K562 (cell line): ENCODE results near the gene SVIL.

Source experiments
- CREB1 ChIP-seq, 2 experiments: sonication (generic) in 1 of 2; formaldehyde crosslinking in 1 of 2; IDR thresholded peaks; 2 replicates each; pipeline versions ENCODE4 v1.6.1 to v1.8.0; 2012 to 2022; ENCODE audit warnings: inconsistent platforms in 1 of 2, mild to moderate bottlenecking in 1 of 2, missing genetic modification reagents in 1 of 2, moderate library complexity in 1 of 2
- POLR2H ChIP-seq: IDR thresholded peaks from 2 replicates; pipeline ENCODE4 v1.6.1; 2016; ENCODE audit warnings: missing genetic modification characterization, low read depth, mild to moderate bottlenecking, control low read depth, missing compliant biosample characterization, moderate library complexity
- ZNF592 ChIP-seq: fragments of 450-650 bp; IDR thresholded peaks from 2 replicates; pipeline ENCODE4 v1.6.1; 2017; ENCODE audit warnings: antibody characterized with exemption, mild to moderate bottlenecking

GRCh38 chr10:29438271-29438670 lies 196.5 kb downstream of the SVIL start:
- TF ChIP-seq CREB1 (IDR thresholded peaks at IDR 0.05) (no peak), CREB1 (CRISPR knock-in tag; IDR thresholded peaks at IDR 0.05) (no peak), ZNF592 (no peak), POLR2H (tag) (no peak)
